Measurements from ENCODE around the gene WDR91.

- no peak for TF ChIP-seq CTCF (IDR thresholded peaks at IDR 0.05)
- TF ChIP-seq POLR2A (IDR thresholded peaks at IDR 0.05), result no peak
These were observed 16.2 kb downstream of the WDR91 start for GRCh38 chr7:135195156-135195555.

Measured in heart left ventricle (tissue), 13 donors.